GM23248 (cell line): ENCODE data around the gene MXI1. TPM values are rescaled to one million over a fixed set of nuclear protein-coding genes. Genes with fewer than 3 reads are reported as not detected.

Experiments used
- DNase-seq: peaks from one replicate; pipeline ENCODE4 v3.0.0-alpha.2; 2015
- H2AFZ ChIP-seq: fragments of 200-600 bp; sonication (generic); 2 replicates; pipeline ENCODE4 v1.6.1; 2016; ENCODE audit warnings: antibody characterized with exemption
- H3F3A ChIP-seq: fragments of 200-600 bp; sonication (generic); 2 replicates; pipeline ENCODE4 v1.6.1; 2016; ENCODE audit warnings: mild to moderate bottlenecking, antibody characterized with exemption, mixed run types; ENCODE audit not compliant: insufficient read depth
- H3K27ac ChIP-seq: fragments of 200-600 bp; sonication (generic); 2 replicates; pipeline ENCODE4 v1.5.1; 2016; ENCODE audit warnings: mild to moderate bottlenecking
- H3K27me3 ChIP-seq: fragments of 200-600 bp; sonication (generic); replicated peaks from 2 replicates; pipeline ENCODE4 v1.6.1; 2016; ENCODE audit warnings: mild to moderate bottlenecking; ENCODE audit not compliant: insufficient read depth
- H3K36me3 ChIP-seq: fragments of 200-600 bp; sonication (generic); 2 replicates; pipeline ENCODE4 v1.6.1; 2016; ENCODE audit warnings: low read depth, mild to moderate bottlenecking
- H3K4me1 ChIP-seq: fragments of 200-600 bp; sonication (generic); 2 replicates; pipeline ENCODE4 v1.6.1; 2016; ENCODE audit warnings: mild to moderate bottlenecking; ENCODE audit not compliant: insufficient read depth
- H3K4me2 ChIP-seq: fragments of 200-600 bp; sonication (generic); one replicate; pipeline ENCODE4 v1.6.1; 2016; ENCODE audit warnings: mild to moderate bottlenecking; ENCODE audit not compliant: unreplicated experiment
- H3K4me3 ChIP-seq: fragments of 200-600 bp; sonication (generic); 2 replicates; pipeline ENCODE4 v1.5.1; 2016; ENCODE audit warnings: mild to moderate bottlenecking
- H3K79me2 ChIP-seq: fragments of 200-600 bp; sonication (generic); 2 replicates; pipeline ENCODE4 v1.6.1; 2016; ENCODE audit warnings: mild to moderate bottlenecking; ENCODE audit not compliant: insufficient read depth
- H3K9ac ChIP-seq: fragments of 200-600 bp; sonication (generic); 2 replicates; pipeline ENCODE4 v1.6.1; 2016; ENCODE audit warnings: mild to moderate bottlenecking
- H3K9me2 ChIP-seq: fragments of 200-600 bp; sonication (generic); 2 replicates; pipeline ENCODE4 v1.6.1; 2016; ENCODE audit warnings: mixed run types, mild to moderate bottlenecking, moderate library complexity; ENCODE audit not compliant: insufficient read depth
- H3K9me3 ChIP-seq: fragments of 200-600 bp; sonication (generic); one replicate; pipeline ENCODE4 v1.6.1; 2017; ENCODE audit warnings: low read depth
- H4K20me1 ChIP-seq: fragments of 200-600 bp; sonication (generic); 2 replicates; pipeline ENCODE4 v1.6.0; 2016; ENCODE audit not compliant: insufficient read depth
- EZH2 ChIP-seq: fragments of 200-600 bp; sonication (generic); IDR thresholded peaks from 2 replicates; pipeline ENCODE4 v1.6.1; 2018; ENCODE audit warnings: antibody characterized with exemption, mild to moderate bottlenecking; ENCODE audit not compliant: insufficient read depth, poor library complexity, severe bottlenecking
- EZH2phosphoT487 ChIP-seq: fragments of 200-600 bp; sonication (generic); IDR thresholded peaks from 2 replicates; pipeline ENCODE4 v1.6.1; 2018; ENCODE audit warnings: antibody characterized with exemption, moderate library complexity, mild to moderate bottlenecking, low read depth; ENCODE audit not compliant: insufficient read depth
- WGBS, 2 experiments: methylation state at CpG; one replicate each; pipeline ENCODE4 v1.1.6; 2015 to 2017; ENCODE audit warnings: low lambda C conversion rate in 2 of 2, low coverage in 1 of 2; ENCODE audit errors: missing lambda C conversion rate in 2 of 2; 5-methylcytosine and 5-hydroxymethylcytosine counted together
- in situ Hi-C: fragments of 300-500 bp; cut with MboI; formaldehyde crosslinking; loops from 2 replicates; pipeline ENCODE4 v1.15.0; 2020
- polyA plus RNA-seq: library from polyadenylated mRNA; unstranded; fragments of >200 nt; fragmentation: Nextera tagmentation; extraction: Ambion mirVana; gene quantifications from 2 replicates; pipeline ENCODE4 v1.2.1, GENCODE V29; 2016
- total RNA-seq: library from RNA; depleted of rRNA; stranded (reverse); fragments of >200 nt; shearing (Covaris generic); gene quantifications from 2 replicates; pipeline ENCODE4 v1.2.3, GENCODE V29; 2014

MXI1 gene
- total and polyA plus RNA-seq, 2 experiments from 2014 or later: 17.6 to 25.7 TPM

DNA sequence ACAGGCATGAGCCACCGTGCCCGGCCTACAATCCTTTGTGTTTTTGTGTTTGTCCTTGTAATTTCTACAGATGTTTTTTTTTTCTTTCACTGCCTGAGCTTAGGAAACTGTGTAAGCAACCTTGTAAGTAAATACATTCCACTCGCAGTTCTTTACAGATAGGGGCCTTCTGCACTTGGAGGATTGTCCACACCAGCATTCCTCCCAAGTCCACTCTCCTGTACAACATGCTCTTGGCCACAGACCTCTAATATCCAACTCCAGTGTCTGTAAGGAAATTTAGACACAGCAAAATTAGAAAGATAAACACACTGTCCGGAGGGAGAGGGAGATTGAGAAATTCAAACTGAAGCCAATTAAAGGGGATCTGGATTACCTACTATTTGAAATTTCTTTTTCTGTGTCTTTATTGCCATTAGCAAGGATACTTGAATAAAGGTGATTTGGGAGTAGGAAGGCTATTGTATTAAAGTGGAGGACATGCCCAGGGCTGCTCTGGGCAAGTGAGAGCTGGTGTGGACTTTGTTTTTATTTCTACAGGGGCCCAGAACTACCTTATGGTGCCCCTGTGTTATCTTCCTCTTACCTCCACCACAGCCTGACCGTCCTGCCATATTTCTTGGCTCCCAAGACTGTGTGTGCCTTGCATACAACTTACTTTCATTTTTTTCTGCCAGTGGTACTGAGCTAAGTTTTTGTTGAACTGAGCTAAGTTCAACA, 9.7 kb downstream of the MXI1 start:
- Histone ChIP-seq H3K9me3 (no peaks in the 10 kb centered on the region), H3K27ac (no peak overlapping the region), H3K79me2 (peaks cover 82% of the 10 kb centered on the region), H3K4me2 (no peak overlapping the region), H3K36me3 (no peaks in the 10 kb centered on the region), H3K4me3 (no peak overlapping the region), H3K4me1 (peaks cover 3% of the 10 kb centered on the region), H3K9ac (no peak overlapping the region), H3K9me2 (no peaks in the 10 kb centered on the region), H2AFZ (no peak overlapping the region), H3K27me3 (no peaks in the 10 kb centered on the region), H3F3A (peaks cover 21% of the 10 kb centered on the region), H4K20me1 (no peaks in the 10 kb centered on the region)
- TF ChIP-seq EZH2phosphoT487: no peak
- TF ChIP-seq EZH2: no peak
- in situ Hi-C loops: no loop called here
- 88 to 90% methylated on average over 5 of the region's 5 CpGs for WGBS, 2 experiments
- DNase-seq: no peak

DNA sequence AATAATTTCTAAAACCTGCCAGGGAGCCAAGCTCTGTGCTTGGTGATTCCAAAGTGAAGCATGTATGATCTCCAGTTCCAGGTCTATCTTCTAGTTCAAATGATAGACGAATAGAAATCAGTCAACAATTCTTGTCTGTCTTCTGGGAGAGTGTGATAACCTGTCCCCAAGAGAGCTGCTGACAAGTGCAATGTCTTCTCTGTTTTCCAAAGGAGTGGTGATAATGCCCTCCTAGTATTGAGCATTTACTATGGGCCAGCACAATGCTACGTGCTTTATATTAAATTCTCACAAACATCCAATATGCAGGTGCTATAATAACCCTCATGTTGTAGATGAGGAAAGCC, 10.2 kb downstream of the MXI1 start:
- no peaks in the 10 kb centered on the region for H4K20me1 ChIP-seq
- no peaks in the 10 kb centered on the region for H3K27me3 ChIP-seq
- no peak overlapping the region for H3K9ac ChIP-seq
- no peaks in the 10 kb centered on the region for H3K9me3 ChIP-seq
- WGBS, 2 experiments: 75 to 82% methylated on average over 2 of the region's 2 CpGs
- in situ Hi-C loops: no loop called here
- DNase-seq: no peak
- no peaks in the 10 kb centered on the region for H3K36me3 ChIP-seq
- H3K4me2 ChIP-seq: no peak overlapping the region
- H3K79me2 ChIP-seq: peaks cover 78% of the 10 kb centered on the region
- H3K4me3 ChIP-seq: no peak overlapping the region
- H3K4me1 ChIP-seq: peaks cover 6% of the 10 kb centered on the region
- TF ChIP-seq EZH2phosphoT487 (no peak), EZH2 (no peak)
- H2AFZ ChIP-seq: no peak overlapping the region
- H3K27ac ChIP-seq: no peak overlapping the region
- H3F3A ChIP-seq: peaks cover 21% of the 10 kb centered on the region
- no peaks in the 10 kb centered on the region for H3K9me2 ChIP-seq

DNA sequence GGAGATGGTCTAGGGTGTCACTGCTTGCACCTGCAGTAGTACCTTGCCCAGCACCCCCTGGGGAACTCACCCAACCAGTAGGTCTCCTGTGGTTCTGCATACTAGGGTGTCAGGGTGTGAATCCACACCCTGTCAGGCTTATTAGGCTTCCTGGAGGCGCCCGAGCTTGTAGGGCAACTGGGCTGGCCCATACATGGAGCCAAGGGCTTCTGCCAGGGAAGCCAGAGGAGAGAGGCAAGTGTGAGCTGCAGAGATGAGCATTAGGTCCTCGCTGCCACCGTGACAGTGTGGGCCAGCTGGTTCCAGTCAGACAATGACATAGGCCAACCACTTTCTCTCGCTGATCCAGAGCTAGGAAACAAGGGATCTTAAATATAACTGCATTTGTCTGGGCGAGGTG, 11.2 kb downstream of the MXI1 start:
- no peak for DNase-seq
- H3K79me2 ChIP-seq: peaks cover 75% of the 10 kb centered on the region
- H3K9me3 ChIP-seq: no peaks in the 10 kb centered on the region
- in situ Hi-C loops: no loop called here
- no peak overlapping the region for H3K4me3 ChIP-seq
- H2AFZ ChIP-seq: no peak overlapping the region
- peaks cover 7% of the 10 kb centered on the region for H3K4me1 ChIP-seq
- TF ChIP-seq EZH2: no peak
- TF ChIP-seq EZH2phosphoT487: no peak
- no peak overlapping the region for H3K27ac ChIP-seq
- no peak overlapping the region for H3K4me2 ChIP-seq
- H3K9ac ChIP-seq: no peak overlapping the region
- no peaks in the 10 kb centered on the region for H4K20me1 ChIP-seq
- H3K36me3 ChIP-seq: no peaks in the 10 kb centered on the region
- peaks cover 24% of the 10 kb centered on the region; the same call in 1 of the 2 replicates for H3F3A ChIP-seq
- no peaks in the 10 kb centered on the region for H3K9me2 ChIP-seq
- WGBS, 2 experiments: 68 to 72% methylated on average over 6 of the region's 6 CpGs
- H3K27me3 ChIP-seq: no peaks in the 10 kb centered on the region

GRCh38 chr10:110219884-110220283, 12.5 kb downstream of the MXI1 start:
- no peaks in the 10 kb centered on the region for H4K20me1 ChIP-seq
- peaks cover 63% of the 10 kb centered on the region for H3K79me2 ChIP-seq
- WGBS, 2 experiments: 90 to 91% methylated on average over 7 of the region's 7 CpGs
- no peak overlapping the region for H3K4me3 ChIP-seq
- H3K4me2 ChIP-seq: no peak overlapping the region
- no peak overlapping the region for H3K9ac ChIP-seq
- no peak for DNase-seq
- no peaks in the 10 kb centered on the region for H3K27me3 ChIP-seq
- no peak overlapping the region for H2AFZ ChIP-seq
- no peaks in the 10 kb centered on the region for H3K9me3 ChIP-seq
- no peaks in the 10 kb centered on the region for H3K9me2 ChIP-seq
- no peak for TF ChIP-seq EZH2phosphoT487
- no peak for TF ChIP-seq EZH2
- H3F3A ChIP-seq: peaks cover 24% of the 10 kb centered on the region; the same call in 1 of the 2 replicates
- in situ Hi-C loops: no loop called here
- no peak overlapping the region for H3K27ac ChIP-seq
- H3K4me1 ChIP-seq: peaks cover 7% of the 10 kb centered on the region
- H3K36me3 ChIP-seq: no peaks in the 10 kb centered on the region

DNA sequence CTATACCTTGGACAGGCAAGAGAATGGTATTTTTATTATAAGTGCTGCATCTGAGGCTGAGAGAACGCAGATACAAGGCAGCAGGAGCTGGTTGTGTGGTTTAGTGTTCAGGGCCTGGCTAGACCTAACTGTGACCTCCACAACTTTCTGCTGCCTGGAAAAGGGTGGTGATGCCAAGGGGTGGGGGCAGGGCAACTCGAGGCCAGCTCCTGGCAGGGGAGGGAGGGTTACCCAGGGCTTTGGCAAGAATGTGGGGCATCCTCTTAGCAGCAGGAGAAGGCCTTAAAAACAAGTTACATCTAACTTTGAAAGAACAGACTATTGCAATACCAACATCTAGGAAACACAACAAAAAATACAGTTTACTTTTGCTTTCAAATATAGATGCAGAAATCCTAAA, 13.0 kb downstream of the MXI1 start:
- in situ Hi-C loops: no loop called here
- no peak for DNase-seq
- H3K79me2 ChIP-seq: peaks cover 59% of the 10 kb centered on the region
- H2AFZ ChIP-seq: no peak overlapping the region
- H3K27me3 ChIP-seq: no peaks in the 10 kb centered on the region
- H3K9me2 ChIP-seq: no peaks in the 10 kb centered on the region
- peaks cover 24% of the 10 kb centered on the region; the same call in 1 of the 2 replicates for H3F3A ChIP-seq
- H3K4me1 ChIP-seq: peaks cover 7% of the 10 kb centered on the region
- H3K27ac ChIP-seq: no peak overlapping the region
- 50 to 100% methylated on average over 1 to 2 of the region's 2 CpGs for WGBS, 2 experiments
- no peaks in the 10 kb centered on the region for H4K20me1 ChIP-seq
- H3K9ac ChIP-seq: no peak overlapping the region
- TF ChIP-seq EZH2phosphoT487 (no peak), EZH2 (no peak)
- H3K4me2 ChIP-seq: no peak overlapping the region
- H3K36me3 ChIP-seq: no peaks in the 10 kb centered on the region
- H3K4me3 ChIP-seq: no peak overlapping the region
- no peaks in the 10 kb centered on the region for H3K9me3 ChIP-seq
